Fibroblast of the aortic adventitia (primary cell): ENCODE data around the gene SDHAF3. TPM values are rescaled to one million over a fixed set of nuclear protein-coding genes. Genes with fewer than 3 reads are reported as not detected.
"Not testable (repeated sequence)": the region's sequence is repeated elsewhere in the genome, so short reads cannot be mapped to it uniquely, and the experiment has no call there.

ENCODE experiments used
- DNase-seq: peaks from one replicate; pipeline ENCODE4 v3.0.0-alpha.2; 2010; ENCODE audit warnings: low read depth
- H3K4me3 ChIP-seq: 2 replicates; pipeline ENCODE4 v1.5.1; 2011; ENCODE audit warnings: low read depth, mild to moderate bottlenecking, control low read depth, low read length, moderate library complexity
- CTCF ChIP-seq: IDR thresholded peaks from 2 replicates; pipeline ENCODE4 v1.5.1; 2011; ENCODE audit warnings: mild to moderate bottlenecking, low read length, control low read depth, inconsistent platforms; ENCODE audit not compliant: insufficient read depth
- total RNA-seq: library from RNA; depleted of rRNA; stranded (reverse); fragments of >200 nt; gene quantifications from 2 replicates; pipeline ENCODE4 v1.2.3, GENCODE V29; 2012; ENCODE audit warnings: low replicate concordance

The SDHAF3 gene
- total RNA-seq, 1 donor: 16.0 TPM

- TF ChIP-seq CTCF: no peak
- no peak overlapping the region for H3K4me3 ChIP-seq
- DNase-seq: peak; percentile 10
Measured at GRCh38 chr7:97174303-97174702, 56.8 kb downstream of the SDHAF3 start.

- TF ChIP-seq CTCF: peak; percentile 83
Measured at GRCh38 chr7:97179454-97180104, 62.1 kb downstream of the SDHAF3 start.

GRCh38 chr7:97187067-97187466 is 69.6 kb downstream of the SDHAF3 start:
- H3K4me3 ChIP-seq: no peak overlapping the region
- no peak for TF ChIP-seq CTCF
- DNase-seq: peak; percentile 43

More at GRCh38 chr7:97179454-97180104, 62.1 kb downstream of the SDHAF3 start:
- DNase-seq: peak; percentile 79
- no peak overlapping the region for H3K4me3 ChIP-seq

GRCh38 chr7:97196174-97196573 is 78.7 kb downstream of the SDHAF3 start:
- not testable (repeated sequence) for H3K4me3 ChIP-seq, DNase-seq

GRCh38 chr7:97198596-97198995 is 81.1 kb downstream of the SDHAF3 start:
- TF ChIP-seq CTCF: no peak
- no peak overlapping the region for H3K4me3 ChIP-seq
- DNase-seq: no peak

- no peak for TF ChIP-seq CTCF
- no peak for DNase-seq
- H3K4me3 ChIP-seq: no peak overlapping the region
Measured at GRCh38 chr7:97200018-97200417, 82.5 kb downstream of the SDHAF3 start.

- no peak for TF ChIP-seq CTCF
- no peak overlapping the region for H3K4me3 ChIP-seq
- no peak for DNase-seq
Measured at GRCh38 chr7:97203957-97204356, 86.5 kb downstream of the SDHAF3 start.
